HG03460 (cell line): Measurements from ENCODE around the gene PCCA.
"Not testable (repeated sequence)": the region's sequence is repeated elsewhere in the genome, so short reads cannot be mapped to it uniquely, and the experiment has no call there.

Source experiments
- ATAC-seq: cut with Tn5 transposase; IDR thresholded peaks from one replicate; pipeline ENCODE4 v1.9.1; 2021; ENCODE audit not compliant: unreplicated experiment

Gene PCCA

GRCh38 chr13:100234524-100235136 is 145.7 kb downstream of the PCCA start:
- no peak for ATAC-seq

- ATAC-seq: peak; percentile 51
Measured at GRCh38 chr13:100235311-100235901, 146.5 kb downstream of the PCCA start.

DNA sequence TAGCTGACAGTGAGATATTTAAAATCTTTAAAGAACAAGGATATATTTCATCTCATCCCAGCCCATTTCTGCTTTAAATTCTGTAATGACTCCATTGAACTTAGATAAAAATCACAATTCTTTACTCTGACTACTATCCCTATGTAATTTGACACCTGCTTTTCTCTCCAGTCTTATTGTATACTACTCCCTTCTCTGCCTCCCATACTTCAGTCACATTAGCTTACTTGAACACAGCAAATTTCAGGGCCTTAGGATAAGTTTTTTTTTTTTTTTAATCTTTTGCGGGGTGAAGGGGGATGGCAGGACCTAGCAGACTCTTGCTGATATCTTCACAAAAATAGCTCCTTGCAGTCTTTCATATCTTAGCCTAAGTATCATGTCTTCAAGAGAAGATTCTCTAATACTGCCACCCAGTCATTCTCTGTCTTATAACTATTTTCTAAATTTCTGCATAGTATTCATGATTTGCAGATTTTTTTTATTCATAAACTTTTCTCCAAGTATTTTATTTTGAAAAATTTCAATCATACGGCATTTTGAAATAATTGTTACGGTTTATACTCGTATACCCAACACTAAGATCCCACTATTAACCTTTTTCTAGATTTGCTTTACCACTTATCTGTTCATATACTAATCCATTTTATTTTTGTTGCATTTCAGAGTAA is 151.4 kb downstream of the PCCA start:
- no peak for ATAC-seq

DNA sequence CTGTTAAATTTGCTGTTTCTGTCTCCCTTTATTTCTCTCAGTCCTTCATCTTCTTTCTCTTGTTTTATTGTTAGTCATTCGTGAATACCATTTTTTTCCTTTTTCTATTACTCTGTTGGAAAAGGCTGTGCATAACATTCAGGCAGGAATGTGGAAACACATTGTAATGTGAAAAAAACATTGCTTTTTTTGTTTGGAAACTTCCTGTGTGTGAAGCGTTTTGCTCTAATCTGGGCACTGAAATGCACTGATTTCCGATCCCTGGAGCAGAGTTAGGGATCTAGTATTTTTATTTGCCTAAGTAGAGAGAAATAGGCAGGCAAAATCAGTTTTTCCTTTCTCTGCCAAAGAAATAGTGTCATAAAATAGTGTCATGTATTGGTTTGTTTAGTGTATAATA is 155.5 kb downstream of the PCCA start:
- no peak for ATAC-seq

- ATAC-seq: no peak
Measured at GRCh38 chr13:100245104-100245503, 156.2 kb downstream of the PCCA start.

GRCh38 chr13:100247937-100248336 is 159.0 kb downstream of the PCCA start:
- no peak for ATAC-seq

DNA sequence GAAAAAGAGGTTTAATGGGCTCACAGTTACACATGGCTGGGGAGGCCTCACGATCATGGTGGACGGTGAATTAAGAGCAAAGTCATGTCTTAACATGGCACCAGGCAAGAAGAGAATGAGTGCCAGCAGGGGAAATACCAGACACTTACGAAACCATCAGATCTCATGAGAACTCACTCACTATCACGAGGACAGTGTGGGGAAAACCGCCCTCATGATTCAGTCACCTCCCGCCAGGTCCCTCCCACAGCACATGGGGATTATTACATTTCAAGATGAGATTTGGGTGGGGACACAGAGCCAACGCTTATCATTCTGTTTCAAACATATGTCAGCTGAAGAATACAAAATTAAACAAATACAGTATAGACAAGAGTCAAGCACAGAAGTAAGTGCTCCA is 165.1 kb downstream of the PCCA start:
- ATAC-seq: no peak

GRCh38 chr13:100262404-100262803 is 173.5 kb downstream of the PCCA start:
- no peak for ATAC-seq

DNA sequence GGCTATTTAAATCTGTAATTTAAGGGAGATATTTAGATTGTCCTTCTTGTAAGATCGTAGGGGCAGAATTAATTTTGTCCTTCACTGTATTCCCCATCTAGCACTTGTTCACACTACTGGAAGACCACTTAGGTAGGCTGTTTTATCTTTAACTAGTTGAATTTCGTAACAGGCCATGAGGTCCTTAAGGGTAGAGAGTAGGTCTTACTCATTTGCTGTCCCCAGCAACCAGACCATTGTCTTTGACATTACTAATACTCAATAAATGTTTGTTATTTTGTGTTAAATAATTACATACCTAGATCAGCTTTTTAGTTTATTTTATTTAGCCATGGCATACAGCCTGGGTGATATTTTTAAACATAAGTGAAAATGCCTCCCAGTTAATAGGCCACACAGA is 177.1 kb downstream of the PCCA start:
- ATAC-seq: no peak

- no peak for ATAC-seq
Measured at GRCh38 chr13:100269837-100270236, 180.9 kb downstream of the PCCA start.

DNA sequence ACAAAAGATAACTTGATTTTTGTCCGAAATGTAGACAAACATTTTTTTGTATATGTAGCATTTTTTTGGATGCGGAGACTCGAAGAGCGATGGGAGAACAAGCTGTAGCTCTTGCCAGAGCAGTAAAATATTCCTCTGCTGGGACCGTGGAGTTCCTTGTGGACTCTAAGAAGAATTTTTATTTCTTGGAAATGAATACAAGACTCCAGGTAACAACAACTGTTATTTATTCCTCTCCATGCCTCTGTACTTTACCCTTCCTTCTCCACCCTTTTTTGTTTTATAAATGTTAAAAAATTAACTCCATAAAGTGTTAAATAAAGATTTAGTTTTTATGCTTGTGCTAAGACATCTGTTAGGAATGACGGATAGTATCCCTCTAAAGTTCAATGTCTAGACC is 184.2 kb downstream of the PCCA start:
- no peak for ATAC-seq

GRCh38 chr13:100273552-100273951 is 184.7 kb downstream of the PCCA start:
- no peak for ATAC-seq

- no peak for ATAC-seq
Measured at GRCh38 chr13:100274942-100275506, 186.1 kb downstream of the PCCA start.

DNA sequence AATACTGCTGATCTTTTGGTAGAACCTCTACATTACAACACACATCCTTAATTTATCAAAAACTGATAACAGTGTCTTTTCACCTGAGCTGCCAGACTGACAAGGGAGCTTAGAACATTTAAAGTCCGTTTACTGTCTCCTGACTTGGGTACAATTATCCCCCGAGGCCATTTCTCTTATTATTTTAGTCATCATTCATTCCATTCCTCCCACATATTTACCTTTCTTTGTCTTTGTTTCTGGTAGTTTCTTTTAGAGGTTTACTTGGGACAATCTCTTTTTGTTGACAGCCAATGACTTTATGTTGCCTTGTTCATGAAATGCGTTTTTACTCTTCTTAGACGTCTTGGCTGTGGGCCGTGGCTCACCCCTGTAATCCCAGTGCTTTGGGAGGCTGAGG is 186.9 kb downstream of the PCCA start:
- ATAC-seq: no peak

GRCh38 chr13:100280681-100281080 is 191.8 kb downstream of the PCCA start:
- ATAC-seq: no peak

DNA sequence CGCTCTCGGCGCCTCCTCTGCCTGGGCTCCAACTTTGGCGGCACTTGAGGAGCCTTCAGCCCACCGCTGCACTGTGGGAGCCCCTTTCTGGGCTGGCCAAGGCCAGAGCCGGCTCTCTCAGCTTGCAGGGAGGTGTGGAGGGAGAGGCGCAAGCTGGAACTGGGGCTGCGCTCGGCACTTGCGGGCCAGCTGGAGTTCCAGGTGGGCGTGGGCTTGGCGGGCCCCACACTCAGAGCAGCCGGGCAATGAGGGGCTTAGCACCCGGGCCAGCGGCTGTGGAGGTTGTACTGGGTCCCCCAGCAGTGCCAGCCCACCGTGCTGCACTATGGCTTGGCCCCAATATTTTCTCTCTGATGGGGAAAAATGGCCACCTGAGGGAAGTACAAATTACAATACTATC is 193.4 kb downstream of the PCCA start:
- ATAC-seq: not testable (repeated sequence)

DNA sequence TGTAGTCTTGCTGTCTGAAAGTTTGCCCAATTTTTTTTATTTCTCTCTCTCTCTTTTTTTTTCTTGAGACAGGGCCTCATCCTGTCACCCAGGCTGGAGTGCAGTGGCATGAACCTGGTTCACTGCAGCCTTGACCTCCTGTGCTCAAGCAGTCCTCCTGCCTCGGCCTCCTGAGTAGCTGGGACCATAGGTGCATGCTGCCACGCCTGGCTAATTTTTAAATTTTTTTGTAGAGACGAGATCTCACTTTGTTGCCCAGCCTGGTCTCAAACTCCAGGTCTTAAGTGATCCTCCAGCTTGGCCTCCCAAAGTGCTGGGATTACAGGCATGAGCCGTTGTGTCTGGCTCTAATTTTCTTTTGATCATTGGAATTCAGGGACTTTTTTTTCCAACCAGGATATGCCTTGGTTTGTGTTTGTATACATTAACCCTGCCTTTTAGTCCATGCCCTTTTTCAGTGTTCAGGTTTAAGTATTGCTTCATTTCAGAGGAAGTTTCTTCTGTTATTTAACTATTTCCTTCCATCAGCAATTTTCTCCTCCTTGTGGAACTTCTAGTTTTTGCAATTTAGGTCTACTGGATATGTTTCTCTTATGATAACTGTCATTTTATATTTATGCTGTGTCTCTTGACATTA is 201.4 kb downstream of the PCCA start:
- ATAC-seq: no peak

GRCh38 chr13:100291624-100292023 is 202.7 kb downstream of the PCCA start:
- ATAC-seq: no peak

GRCh38 chr13:100297413-100297812 is 208.5 kb downstream of the PCCA start:
- ATAC-seq: no peak

GRCh38 chr13:100298116-100298681 is 209.3 kb downstream of the PCCA start:
- no peak for ATAC-seq

- ATAC-seq: no peak
Measured at GRCh38 chr13:100298691-100299090, 209.8 kb downstream of the PCCA start.
